Inferior parietal cortex (tissue), 1 donor: ENCODE data around the gene PALD1.

Experiments used
- DNase-seq: peaks from one replicate; pipeline ENCODE4 v3.0.0-alpha.2; 2016; ENCODE audit errors: extremely low spot score

PALD1 gene

DNA sequence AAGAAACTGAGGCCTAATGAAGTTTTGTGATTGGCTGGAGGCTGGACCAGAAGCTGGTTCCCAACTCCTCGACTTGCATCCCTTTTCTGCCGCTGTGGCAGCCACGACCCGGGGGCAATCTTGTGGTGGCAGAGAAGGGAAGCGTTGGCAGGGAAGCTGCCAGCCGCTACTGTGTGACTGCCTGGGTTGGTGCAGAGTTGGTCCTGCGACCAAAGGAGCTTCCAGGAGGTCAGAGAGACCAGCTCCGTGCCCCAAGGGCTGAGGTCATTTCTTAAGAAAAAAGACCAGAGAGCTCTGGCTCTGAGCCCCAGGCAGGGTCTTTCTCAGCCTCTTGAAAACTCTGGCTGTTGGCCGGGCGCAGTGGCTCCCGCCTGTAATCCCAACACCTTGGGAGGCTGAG lies 76.8 kb downstream of the PALD1 start:
- DNase-seq = no peak

DNA sequence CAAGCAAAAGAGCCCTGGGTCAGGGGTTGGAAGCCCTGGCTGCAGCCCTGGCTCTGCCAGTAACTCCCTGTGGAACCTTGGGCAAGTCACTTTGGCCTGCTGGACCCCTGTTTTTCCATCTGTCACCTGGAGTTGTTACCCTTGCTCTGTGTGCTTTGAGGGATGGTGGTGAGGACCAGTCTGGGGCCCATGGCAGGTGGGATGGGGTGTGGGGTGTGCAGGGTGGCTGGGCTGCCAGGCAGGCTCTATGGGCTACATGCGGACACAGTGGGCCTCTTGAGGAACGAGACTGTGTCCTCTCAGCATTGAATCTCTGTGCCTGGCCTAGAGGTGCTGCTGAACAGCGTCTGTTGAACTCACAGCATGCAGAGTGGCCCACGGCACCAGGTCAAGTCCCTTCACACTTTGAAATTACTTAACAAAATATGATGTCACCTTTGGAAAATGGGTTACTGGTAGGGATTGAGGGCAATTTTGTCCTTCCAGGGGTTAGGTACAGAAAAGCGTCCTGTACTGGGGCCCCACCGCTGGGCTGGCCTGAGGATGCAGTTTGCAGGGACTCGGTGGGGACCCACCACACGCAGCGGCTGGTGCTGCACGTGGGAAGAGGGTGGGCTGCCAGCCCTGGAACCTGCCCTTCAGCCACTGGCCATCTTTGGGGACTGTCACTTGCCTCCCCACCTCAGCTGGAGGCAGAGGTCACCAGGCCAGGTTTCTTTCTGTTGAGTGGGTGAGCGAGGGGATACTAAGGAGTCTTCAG lies 78.7 kb downstream of the PALD1 start:
- no peak for DNase-seq

GRCh38 chr10:70557876-70558275 lies 79.3 kb downstream of the PALD1 start:
- no peak for DNase-seq

- no peak for DNase-seq
Measured at GRCh38 chr10:70558295-70558694, 79.7 kb downstream of the PALD1 start.

DNA sequence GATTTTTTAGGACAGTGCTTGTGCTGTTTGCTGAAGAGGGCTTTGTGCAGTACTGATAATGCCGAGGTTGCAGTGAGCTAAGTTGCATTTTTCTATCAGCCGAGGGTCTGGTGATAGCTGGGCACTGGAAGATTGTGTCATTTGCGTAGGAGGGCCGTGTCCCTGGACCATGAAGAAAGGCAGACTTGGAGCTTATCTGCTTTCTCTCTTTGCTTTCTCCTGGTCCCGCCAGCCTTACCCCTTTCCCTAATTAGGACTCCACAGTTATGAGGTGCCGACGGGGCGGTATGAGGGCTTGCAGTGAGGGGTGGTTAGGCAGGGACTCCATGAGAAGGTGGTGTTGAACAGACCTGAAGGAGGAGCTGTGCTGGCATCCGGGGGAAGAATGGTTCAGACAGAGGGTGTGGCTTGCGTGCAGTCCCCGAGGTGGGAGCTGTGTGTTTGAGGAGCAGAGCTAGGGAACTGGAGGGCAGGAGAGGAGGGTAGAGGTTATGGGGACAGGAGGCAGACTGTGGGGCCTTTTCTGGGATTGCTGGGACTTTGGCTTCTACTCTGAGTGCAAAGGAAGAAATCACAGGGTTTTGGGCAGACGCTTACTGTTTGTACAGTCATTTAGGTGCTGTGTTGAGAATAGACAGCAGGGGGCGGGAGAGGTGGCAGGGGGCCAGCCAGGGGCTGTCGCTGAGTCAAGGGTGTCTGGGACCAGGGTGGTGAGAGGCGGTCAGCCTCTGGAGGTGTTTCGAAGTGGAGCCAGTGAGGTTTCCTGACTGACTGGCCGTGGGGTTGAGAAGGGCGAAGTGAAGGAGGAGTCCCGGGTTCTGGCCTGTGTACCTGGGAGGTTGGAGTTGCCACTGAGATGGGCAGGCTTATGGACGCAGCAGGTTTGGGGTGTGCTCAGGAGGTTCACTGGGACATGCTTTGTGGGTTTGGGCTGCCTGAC lies 80.6 kb downstream of the PALD1 start:
- DNase-seq = no peak

GRCh38 chr10:70559861-70560260 lies 81.3 kb downstream of the PALD1 start:
- no peak for DNase-seq

- DNase-seq = no peak
Measured at GRCh38 chr10:70560511-70560941, 82.0 kb downstream of the PALD1 start.

DNA sequence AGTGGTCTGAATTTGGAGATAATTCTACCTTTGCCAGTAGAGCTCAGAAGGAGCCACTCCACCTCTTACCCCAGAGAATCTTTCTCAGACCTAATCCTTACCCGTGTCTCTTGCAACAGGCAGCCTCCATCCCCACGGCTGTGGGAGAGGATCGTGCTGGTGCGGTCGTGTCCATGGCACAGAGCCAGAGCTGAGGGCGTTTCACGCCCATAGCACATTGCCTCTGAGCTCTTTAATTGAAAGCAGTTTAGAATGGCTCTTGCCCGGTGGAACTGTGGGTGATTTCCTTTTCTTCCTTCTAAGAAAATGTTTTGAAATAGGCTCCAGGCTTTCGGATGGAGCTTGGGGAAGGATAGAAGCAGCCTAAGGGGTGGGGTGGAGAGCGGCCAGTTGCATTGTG lies 82.5 kb downstream of the PALD1 start:
- DNase-seq = peak; percentile 29

DNA sequence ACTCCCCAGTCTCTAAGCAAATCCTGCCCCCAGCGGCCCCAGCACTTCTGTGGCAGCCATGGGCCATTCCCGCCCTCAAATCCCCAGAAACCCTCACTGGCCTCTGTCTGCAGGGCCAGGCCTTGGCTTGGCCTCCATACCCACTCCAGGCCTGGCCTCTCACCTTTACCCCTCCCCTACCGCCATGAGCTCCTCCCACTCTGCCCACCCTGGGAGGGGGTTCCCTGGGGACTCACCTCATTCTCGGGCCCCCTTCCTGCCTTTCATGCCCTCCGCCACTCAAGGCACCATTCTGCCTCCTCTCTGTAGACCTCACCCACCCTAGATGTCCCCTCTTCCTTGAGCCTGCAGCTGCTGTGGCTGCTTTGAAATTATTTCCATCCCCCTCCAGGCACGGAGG lies 83.0 kb downstream of the PALD1 start:
- no peak for DNase-seq

DNA sequence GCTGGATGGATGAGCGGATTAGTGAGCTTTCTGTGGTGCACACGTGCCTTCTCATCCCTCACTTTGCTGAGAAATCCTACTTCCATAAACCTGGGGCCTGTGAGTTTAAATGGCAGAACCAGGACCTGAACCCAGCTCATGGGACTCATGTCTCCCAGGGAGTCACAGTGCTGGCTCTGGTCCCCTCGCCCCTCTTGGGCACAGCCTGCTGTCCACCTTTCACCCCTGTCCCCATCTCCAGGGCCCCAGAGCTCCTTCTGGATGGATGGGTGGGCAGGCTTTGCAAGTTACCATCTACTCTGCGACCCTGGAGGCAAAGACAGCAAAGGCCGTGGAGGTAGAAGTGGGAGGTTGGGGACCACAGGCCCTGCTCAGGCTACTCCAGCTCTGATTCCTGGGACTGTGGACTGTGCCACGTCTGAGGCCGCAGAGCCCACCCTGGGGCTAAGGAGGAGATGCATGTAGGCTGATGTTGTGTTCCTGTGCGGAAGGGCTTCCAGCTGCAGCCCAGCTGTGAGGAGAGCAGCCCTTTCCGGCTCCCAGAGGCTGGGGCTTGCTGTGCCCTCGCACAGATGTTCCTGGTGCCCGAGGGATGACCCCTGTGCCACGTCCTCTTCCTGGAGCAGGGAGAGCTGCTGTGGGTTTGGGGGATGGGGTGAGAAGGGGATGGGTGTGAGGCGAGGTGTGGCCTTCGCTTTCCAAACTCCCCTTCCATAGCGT lies 83.6 kb downstream of the PALD1 start:
- DNase-seq = no peak

- DNase-seq = no peak
Measured at GRCh38 chr10:70563230-70563629, 84.7 kb downstream of the PALD1 start.

GRCh38 chr10:70564113-70564725 lies 85.7 kb downstream of the PALD1 start:
- no peak for DNase-seq

GRCh38 chr10:70564901-70565351 lies 86.4 kb downstream of the PALD1 start:
- no peak for DNase-seq

DNA sequence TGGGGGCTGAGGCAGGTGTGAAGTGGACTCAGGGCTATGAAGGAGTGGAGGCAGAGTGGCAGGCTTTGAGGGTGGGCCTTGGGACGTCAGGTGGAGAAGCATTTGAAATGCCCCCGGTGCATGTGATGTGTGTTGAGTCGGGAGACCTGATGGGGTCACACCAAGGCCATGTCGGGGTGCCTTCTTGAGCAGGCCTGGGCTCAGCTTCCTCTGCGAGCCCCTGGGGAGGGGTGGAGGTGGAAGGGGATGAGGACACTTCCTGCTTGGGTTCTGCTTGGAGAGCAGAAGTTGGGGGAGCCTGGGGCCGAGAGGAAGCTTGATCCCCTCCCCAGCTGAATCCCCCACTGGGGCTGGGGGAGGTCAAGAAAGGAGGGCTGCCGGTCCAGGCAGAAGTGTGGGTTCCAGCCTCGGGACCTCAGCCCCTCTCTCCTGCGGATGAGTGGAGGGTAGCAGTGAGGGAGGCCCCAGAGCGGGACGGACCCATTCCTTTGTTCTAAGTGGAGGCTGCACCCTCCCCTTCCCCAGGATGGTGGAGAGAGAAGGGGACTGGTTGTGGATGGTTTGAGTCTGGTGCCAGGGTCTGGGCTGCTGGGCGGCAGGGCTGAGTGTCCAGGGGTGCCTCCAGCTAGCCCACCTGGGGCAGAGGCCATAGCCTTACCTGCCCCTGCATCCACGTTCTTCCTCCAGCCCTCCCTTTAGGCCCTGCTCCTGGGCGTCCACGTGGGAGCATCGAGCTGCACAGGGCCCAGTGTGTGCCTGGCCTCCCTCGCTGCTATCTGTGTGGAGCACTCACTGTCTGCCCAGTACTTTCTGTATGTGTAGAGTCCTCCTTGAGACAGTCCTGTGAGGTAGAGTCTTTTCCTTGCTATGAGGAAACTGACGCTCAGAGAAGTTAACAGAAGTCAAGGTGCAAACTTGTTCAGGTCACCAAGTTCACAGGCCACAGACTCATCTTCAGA lies 87.3 kb downstream of the PALD1 start:
- DNase-seq = no peak

- DNase-seq = no peak
Measured at GRCh38 chr10:70566515-70567290, 88.1 kb downstream of the PALD1 start.

GRCh38 chr10:70567603-70568002 lies 89.0 kb downstream of the PALD1 start:
- no peak for DNase-seq

DNA sequence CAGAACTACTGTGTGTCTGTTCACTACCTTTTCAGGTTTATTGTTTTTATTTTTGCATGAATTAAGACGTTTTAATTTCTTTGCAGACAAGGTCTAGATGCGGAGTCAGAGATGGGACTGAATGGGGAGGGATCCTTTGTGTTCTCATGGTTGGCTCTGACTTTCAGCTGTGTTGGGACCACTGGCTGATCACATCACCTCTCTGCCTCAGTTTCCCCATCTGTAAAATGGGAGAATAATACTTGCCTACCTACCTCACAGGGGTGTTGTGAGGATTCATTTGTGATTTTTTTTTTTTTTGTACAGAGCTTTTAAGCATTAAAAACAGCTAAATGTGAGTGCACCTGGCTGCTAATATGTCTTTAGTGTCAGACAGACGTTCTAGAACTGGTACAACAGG lies 89.5 kb downstream of the PALD1 start:
- no peak for DNase-seq

DNA sequence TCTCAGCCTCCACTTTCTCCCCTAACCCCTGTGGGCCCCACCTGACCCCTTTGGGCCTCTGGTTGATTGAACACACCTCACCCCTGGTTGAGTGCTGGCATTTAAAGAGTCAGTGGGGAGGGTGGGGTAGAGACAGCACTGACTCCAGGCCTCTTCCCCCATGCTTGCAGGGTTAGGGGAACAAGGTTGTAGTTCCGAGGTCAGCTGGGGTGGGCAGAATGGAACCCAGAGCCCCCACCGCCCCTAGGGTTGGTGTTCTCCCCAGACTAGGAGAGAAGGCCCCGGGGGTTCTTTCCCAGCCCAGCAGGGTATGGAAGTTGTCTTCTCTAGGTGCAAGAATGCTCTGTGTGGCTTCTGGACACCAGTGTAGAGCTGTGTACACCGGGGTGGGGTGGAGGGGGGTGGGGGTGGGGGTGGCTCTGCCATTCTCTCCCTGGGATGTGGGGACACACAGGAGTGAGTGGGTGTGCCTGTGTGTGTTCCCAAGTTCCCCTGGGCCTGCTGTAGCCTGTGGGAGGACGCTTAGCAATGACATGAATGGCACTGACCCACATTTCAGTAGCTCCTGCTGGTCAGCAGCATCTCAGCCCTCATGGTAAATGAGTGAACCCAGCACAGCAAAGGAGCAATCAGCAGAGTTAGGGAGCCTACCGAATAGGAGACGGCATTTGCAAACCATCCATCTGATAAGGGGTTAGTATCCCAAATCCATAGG lies 90.4 kb downstream of the PALD1 start:
- no peak for DNase-seq

DNA sequence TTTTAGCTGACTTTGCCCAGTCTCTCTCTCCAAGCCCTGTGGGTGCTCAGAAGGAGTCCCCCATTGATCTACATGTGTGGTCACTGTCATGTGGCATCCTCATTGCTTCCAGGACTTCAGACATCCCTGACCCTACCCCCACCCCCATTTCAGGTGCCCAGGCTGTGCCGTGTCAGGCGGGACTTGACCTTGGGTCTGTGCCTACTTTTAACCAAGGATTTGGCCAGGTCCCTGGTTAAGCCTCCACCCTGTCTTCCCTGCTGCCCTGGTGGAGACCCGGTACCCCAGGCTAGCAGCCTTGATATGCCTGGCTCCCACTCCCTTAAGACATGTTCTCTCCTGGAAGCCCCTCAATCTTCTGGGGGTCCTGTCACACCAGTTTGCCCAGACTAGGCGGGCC lies 92.7 kb downstream of the PALD1 start:
- DNase-seq = no peak
